OCI-LY7 (cell line): Measurements from ENCODE around the gene TGFBI. TPM values are rescaled to one million over a fixed set of nuclear protein-coding genes. Genes with fewer than 3 reads are reported as not detected.

Experiments used
- BruUV-seq: library from RNA; stranded (reverse); fragments of 400-500 nt; replicated peaks from 2 replicates; lab custom pipeline; 2021; lab: Mats Ljungman, UMichigan
- CTCF ChIA-PET: fragments of 300-600 bp; sonication (Branson Sonifier 250); formaldehyde crosslinking; loops from one replicate; lab custom pipeline; 2022; ENCODE audit warnings: antibody characterized with exemption; ENCODE audit not compliant: unreplicated experiment; lab: Charles Lee
- POLR2A ChIA-PET: fragments of 300-600 bp; sonication (Branson Sonifier 250); formaldehyde crosslinking; loops from one replicate; lab custom pipeline; 2022; ENCODE audit warnings: antibody characterized with exemption; lab: Charles Lee
- DNase-seq: peaks from one replicate; pipeline ENCODE4 v3.0.0-alpha.2; 2015; ENCODE audit warnings: low spot score
- H2AFZ ChIP-seq: fragments of 200-600 bp; sonication (generic), shearing (Covaris generic); 2 replicates; pipeline ENCODE4 v1.6.1; 2014; ENCODE audit warnings: mild to moderate bottlenecking, antibody characterized with exemption, low read length, moderate library complexity
- H3K27ac ChIP-seq: fragments of 200-600 bp; sonication (generic); 2 replicates; pipeline ENCODE4 v1.5.1; 2014; ENCODE audit warnings: mixed run types, low read depth, mild to moderate bottlenecking, moderate library complexity, low read length, inconsistent platforms; ENCODE audit not compliant: poor library complexity, severe bottlenecking
- H3K36me3 ChIP-seq: fragments of 200-600 bp; sonication (generic); 2 replicates; pipeline ENCODE4 v1.6.1; 2014; ENCODE audit warnings: mild to moderate bottlenecking, antibody characterized with exemption, low read length, moderate library complexity, mixed read lengths; ENCODE audit not compliant: insufficient read depth
- H3K4me1 ChIP-seq: fragments of 200-600 bp; sonication (generic); 2 replicates; pipeline ENCODE4 v1.5.1; 2014; ENCODE audit warnings: mild to moderate bottlenecking, low read length; ENCODE audit not compliant: insufficient read depth, poor library complexity, severe bottlenecking
- H3K4me2 ChIP-seq: fragments of 200-600 bp; sonication (generic); 2 replicates; pipeline ENCODE4 v1.6.1; 2014; ENCODE audit warnings: mild to moderate bottlenecking, low read length
- H3K4me3 ChIP-seq: fragments of 200-600 bp; sonication (generic); 2 replicates; pipeline ENCODE4 v1.5.1; 2014; ENCODE audit warnings: mild to moderate bottlenecking, low read depth, low read length; ENCODE audit not compliant: poor library complexity, severe bottlenecking
- H3K79me2 ChIP-seq: fragments of 200-600 bp; sonication (generic); 2 replicates; pipeline ENCODE4 v1.6.1; 2016; ENCODE audit warnings: low read depth, mild to moderate bottlenecking, low read length, moderate library complexity, mixed read lengths; ENCODE audit not compliant: insufficient read depth
- H3K9me2 ChIP-seq: fragments of 200-600 bp; sonication (generic); 2 replicates; pipeline ENCODE4 v1.6.1; 2016; ENCODE audit warnings: mild to moderate bottlenecking, low read length, mixed read lengths; ENCODE audit not compliant: insufficient read depth
- H3K9me3 ChIP-seq: fragments of 200-600 bp; sonication (generic); 2 replicates; pipeline ENCODE4 v1.6.1; 2014; ENCODE audit warnings: mild to moderate bottlenecking, mixed run types, low read length, mixed read lengths
- H4K20me1 ChIP-seq: fragments of 200-600 bp; sonication (generic); 2 replicates; pipeline ENCODE4 v1.6.1; 2014; ENCODE audit warnings: mild to moderate bottlenecking, antibody characterized with exemption, low read length, moderate library complexity, mixed read lengths; ENCODE audit not compliant: insufficient read depth
- EZH2phosphoT487 ChIP-seq: fragments of 200-600 bp; sonication (generic); IDR thresholded peaks from 2 replicates; pipeline ENCODE4 v1.6.1; 2018; ENCODE audit warnings: low read depth, borderline replicate concordance, mild to moderate bottlenecking, mixed run types, antibody characterized with exemption, low read length, moderate library complexity, mixed read lengths
- intact Hi-C: fragments of 100-400 bp; cut with micrococcal nuclease; formaldehyde crosslinking; loops from one replicate; pipeline ENCODE4 v1.10.0; 2022; ENCODE audit not compliant: unreplicated experiment
- total RNA-seq, 2 experiments: library from RNA; depleted of rRNA in 1 of 2; stranded (reverse); fragments of >200 nt in 1 of 2; shearing (Covaris generic) in 1 of 2; gene quantifications; 2 replicates each; pipeline ENCODE4 v1.2.3, GENCODE V29; 2014 to 2022
- TF ChIP-seq, protein P1 (sequence below): fragments of 200-600 bp; sonication (generic); conservative IDR thresholded peaks from 2 replicates; pipeline ENCODE4 v1.5.1; 2014; ENCODE audit warnings: mild to moderate bottlenecking, antibody characterized with exemption, low read length, moderate library complexity, mixed read lengths

Gene TGFBI
- total RNA-seq, 2 experiments from 2014 or later, result not detected

DNA sequence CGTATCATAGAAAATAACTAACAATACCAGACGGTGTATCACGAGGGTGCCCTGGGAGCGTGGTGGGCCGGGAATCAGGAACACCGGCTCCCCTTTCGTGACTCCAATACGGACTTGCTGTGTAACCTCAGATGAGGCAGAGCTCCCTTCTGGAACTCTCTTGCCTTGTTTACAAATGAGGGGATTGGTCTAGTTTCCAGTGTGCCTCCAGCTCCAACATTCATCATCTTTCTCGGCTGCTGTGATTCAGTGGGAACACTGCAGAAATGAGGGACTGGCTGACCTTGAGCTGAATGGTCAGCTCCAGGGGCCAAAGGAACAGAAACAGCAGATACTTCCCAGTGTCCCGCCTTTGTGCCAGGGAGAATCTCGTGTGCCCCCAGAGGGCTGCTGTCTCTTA, 22.6 kb upstream of the TGFBI start:
- no peak overlapping the region for H3K4me3 ChIP-seq
- no peaks in the 10 kb centered on the region for H3K79me2 ChIP-seq
- H4K20me1 ChIP-seq, result no peaks in the 10 kb centered on the region
- no peaks in the 10 kb centered on the region for H3K4me1 ChIP-seq
- CTCF ChIA-PET, result no interaction called here
- TF ChIP-seq, protein P1, sequence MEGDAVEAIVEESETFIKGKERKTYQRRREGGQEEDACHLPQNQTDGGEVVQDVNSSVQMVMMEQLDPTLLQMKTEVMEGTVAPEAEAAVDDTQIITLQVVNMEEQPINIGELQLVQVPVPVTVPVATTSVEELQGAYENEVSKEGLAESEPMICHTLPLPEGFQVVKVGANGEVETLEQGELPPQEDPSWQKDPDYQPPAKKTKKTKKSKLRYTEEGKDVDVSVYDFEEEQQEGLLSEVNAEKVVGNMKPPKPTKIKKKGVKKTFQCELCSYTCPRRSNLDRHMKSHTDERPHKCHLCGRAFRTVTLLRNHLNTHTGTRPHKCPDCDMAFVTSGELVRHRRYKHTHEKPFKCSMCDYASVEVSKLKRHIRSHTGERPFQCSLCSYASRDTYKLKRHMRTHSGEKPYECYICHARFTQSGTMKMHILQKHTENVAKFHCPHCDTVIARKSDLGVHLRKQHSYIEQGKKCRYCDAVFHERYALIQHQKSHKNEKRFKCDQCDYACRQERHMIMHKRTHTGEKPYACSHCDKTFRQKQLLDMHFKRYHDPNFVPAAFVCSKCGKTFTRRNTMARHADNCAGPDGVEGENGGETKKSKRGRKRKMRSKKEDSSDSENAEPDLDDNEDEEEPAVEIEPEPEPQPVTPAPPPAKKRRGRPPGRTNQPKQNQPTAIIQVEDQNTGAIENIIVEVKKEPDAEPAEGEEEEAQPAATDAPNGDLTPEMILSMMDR, result no peak
- no peak for TF ChIP-seq EZH2phosphoT487
- DNase-seq, result no peak
- no peaks in the 10 kb centered on the region for H3K36me3 ChIP-seq
- no peak overlapping the region for H3K4me2 ChIP-seq
- no peaks in the 10 kb centered on the region for H3K9me3 ChIP-seq
- POLR2A ChIA-PET, result no interaction called here
- no peak overlapping the region for H2AFZ ChIP-seq
- H3K9me2 ChIP-seq, result no peaks in the 10 kb centered on the region
- no TSS peak for BruUV-seq
- intact Hi-C loops, result no loop called here
- H3K27ac ChIP-seq, result no peak overlapping the region

DNA sequence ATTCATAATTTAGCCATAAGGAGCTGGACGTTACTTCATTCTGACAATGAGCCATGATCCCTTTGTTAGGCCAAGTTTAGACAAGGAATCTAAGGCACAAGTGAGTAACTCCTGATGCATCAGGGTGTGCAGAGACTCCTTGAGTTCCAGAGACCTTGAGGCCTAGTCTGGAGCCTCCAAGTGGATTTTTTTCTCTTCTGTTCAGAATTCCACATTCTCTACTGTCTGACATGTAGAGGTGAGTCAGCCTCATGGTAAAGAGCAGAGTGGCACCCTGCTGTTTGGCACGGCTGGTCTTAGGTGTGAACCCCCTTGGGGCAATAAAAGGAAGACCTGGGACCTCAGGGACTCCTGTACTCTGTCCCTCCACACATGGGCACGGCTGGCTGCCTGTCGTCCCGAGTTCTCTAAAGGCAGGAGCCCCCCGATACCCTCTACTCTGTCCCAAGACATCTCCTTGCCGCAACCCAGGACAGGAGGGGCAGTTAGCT, 22.0 kb upstream of the TGFBI start:
- no peak overlapping the region for H3K4me3 ChIP-seq
- H3K4me2 ChIP-seq, result no peak overlapping the region
- no peaks in the 10 kb centered on the region for H3K79me2 ChIP-seq
- POLR2A ChIA-PET, result no interaction called here
- no peaks in the 10 kb centered on the region for H4K20me1 ChIP-seq
- H3K9me2 ChIP-seq, result no peaks in the 10 kb centered on the region
- no peaks in the 10 kb centered on the region for H3K36me3 ChIP-seq
- no peaks in the 10 kb centered on the region for H3K4me1 ChIP-seq
- intact Hi-C loops, result no loop called here
- no peak for TF ChIP-seq EZH2phosphoT487
- TF ChIP-seq, protein P1, result no peak
- DNase-seq, result no peak
- CTCF ChIA-PET, result no interaction called here
- H3K9me3 ChIP-seq, result no peaks in the 10 kb centered on the region
- no TSS peak for BruUV-seq
- H3K27ac ChIP-seq, result no peak overlapping the region
- no peak overlapping the region for H2AFZ ChIP-seq

DNA sequence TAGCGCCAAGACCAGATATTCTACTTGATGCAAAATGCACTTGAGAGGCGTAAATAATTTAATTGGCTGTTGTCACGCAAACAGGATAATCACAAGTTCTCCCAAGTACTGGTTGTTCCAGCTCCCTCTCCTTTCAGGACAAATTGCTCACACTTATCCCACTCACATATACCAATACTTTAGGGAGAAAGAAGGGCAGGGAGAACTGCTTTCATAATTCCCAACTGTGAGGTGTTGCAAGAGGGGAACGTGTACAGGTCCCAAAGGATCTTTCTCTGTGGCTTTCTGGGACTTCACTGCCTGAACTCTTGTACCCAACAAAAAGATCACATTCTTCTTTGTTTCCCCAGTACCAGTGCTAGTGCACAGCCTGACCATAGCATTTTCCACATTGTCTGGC, 21.5 kb upstream of the TGFBI start:
- H3K4me2 ChIP-seq, result no peak overlapping the region
- no TSS peak for BruUV-seq

More for the DNA sequence above, 21.5 kb upstream of the TGFBI start:
- Histone ChIP-seq H3K9me3 (no peaks in the 10 kb centered on the region), H2AFZ (no peak overlapping the region), H3K4me3 (no peak overlapping the region), H3K79me2 (no peaks in the 10 kb centered on the region), H4K20me1 (no peaks in the 10 kb centered on the region), H3K4me1 (no peaks in the 10 kb centered on the region), H3K9me2 (no peaks in the 10 kb centered on the region), H3K36me3 (no peaks in the 10 kb centered on the region), H3K27ac (no peak overlapping the region)
- no peak for DNase-seq
- TF ChIP-seq, protein P1, result no peak
- TF ChIP-seq EZH2phosphoT487, result no peak
- ChIA-PET POLR2A (no interaction called here), CTCF (no interaction called here)
- intact Hi-C loops, result no loop called here
